Heart left ventricle (tissue), 13 donors: Measurements from ENCODE around the gene RAPGEF3.

Source experiments
- CTCF ChIP-seq, 12 donors: fragments of 200-600 bp; sonication (generic) in 4 of 12; IDR thresholded peaks; one replicate each; pipeline versions ENCODE4 v1.5.0 to v1.8.0; 2018 to 2022; ENCODE audit warnings: antibody characterized with exemption in 12 of 12, mild to moderate bottlenecking in 5 of 12
- POLR2A ChIP-seq, 2 donors: fragments of 450-650 bp; IDR thresholded peaks; one replicate each; pipeline ENCODE4 v1.6.1; 2017; ENCODE audit warnings: antibody characterized with exemption in 2 of 2, mild to moderate bottlenecking in 2 of 2, moderate library complexity in 2 of 2
- donor health status: ischemic (EF 13 %, LVEDD 7.1; RV severe dilation, severe dysfunction).
- donor health status: DM: no; HTN: yes; CAD: no.
- donor health status: DM: no; HTN: no; CAD: no.
- donor health status: ischemic (EF 25% LVEDD 6.9; RV normal size, moderate dysfunction).
- donor health status: ischemic (EF 25% LVEDD 5.7; RV mildly dilated, moderate dysfunction).
- donor health status: ischemic (EF 35%, LVEDD 5.7; RV mildly dilated, moderate dysfunction).
- donor health status: nonischemic (EF 11% LVEDD 7.7; RV severe dilation, severe dysfunction).
- donor health status: DM: yes; HTN: yes; CAD: no.
- donor health status: PGD.
- donor health status: ischemic (EF 29% LVEDD 5.4; RV normal size, mild dysfunction).
- donor health status: nonischemic (EF 23%, LVEDD 6.1; RV moderate dilation, normal function).

- TF ChIP-seq CTCF (IDR thresholded peaks at IDR 0.05) (no peak), POLR2A (IDR thresholded peaks at IDR 0.05) (no peak)
These were observed 43.8 kb downstream of the RAPGEF3 start for GRCh38 chr12:47714826-47715386.
